GM19351 (cell line): ENCODE measurements around the gene LRRN3.

Experiments
- ATAC-seq: cut with Tn5 transposase; IDR thresholded peaks from one replicate; pipeline ENCODE4 v1.9.1; 2021; ENCODE audit warnings: mild to moderate bottlenecking, moderate library complexity; ENCODE audit not compliant: unreplicated experiment

Gene LRRN3

GRCh38 chr7:111076205-111076604 lies 14.7 kb upstream of the LRRN3 start:
- no peak for ATAC-seq

- no peak for ATAC-seq
These were observed 13.9 kb upstream of the LRRN3 start for GRCh38 chr7:111077001-111077400.

- peak; percentile 23 for ATAC-seq
These were observed 10.3 kb upstream of the LRRN3 start for GRCh38 chr7:111080495-111081105.

- no peak for ATAC-seq
These were observed 9.2 kb upstream of the LRRN3 start for GRCh38 chr7:111081546-111082267.

- no peak for ATAC-seq
These were observed 8.6 kb upstream of the LRRN3 start for GRCh38 chr7:111082351-111082750.

GRCh38 chr7:111083413-111083812 lies 7.5 kb upstream of the LRRN3 start:
- peak; percentile 97 for ATAC-seq

- no peak for ATAC-seq
These were observed 5.6 kb upstream of the LRRN3 start for GRCh38 chr7:111085356-111085755.

GRCh38 chr7:111086532-111086931 lies 4.4 kb upstream of the LRRN3 start:
- no peak for ATAC-seq

GRCh38 chr7:111088328-111088727 lies 2.6 kb upstream of the LRRN3 start:
- no peak for ATAC-seq

- peak; percentile 48 for ATAC-seq
These were observed 1.0 kb upstream of the LRRN3 start for GRCh38 chr7:111089822-111090426.

- ATAC-seq = peak; percentile 32
These were observed 849 bp downstream of the LRRN3 start for GRCh38 chr7:111091593-111092358.

GRCh38 chr7:111092406-111093236 lies 1.7 kb downstream of the LRRN3 start:
- peak; percentile 68 for ATAC-seq

- ATAC-seq = no peak
These were observed 2.6 kb downstream of the LRRN3 start for GRCh38 chr7:111093496-111093895.

- no peak for ATAC-seq
These were observed 3.5 kb downstream of the LRRN3 start for GRCh38 chr7:111094419-111094818.

- ATAC-seq = no peak
These were observed 6.1 kb downstream of the LRRN3 start for GRCh38 chr7:111096997-111097396.

- peak; percentile 86 for ATAC-seq
These were observed 7.3 kb downstream of the LRRN3 start for GRCh38 chr7:111098011-111098925.

- peak; percentile 8 for ATAC-seq
These were observed 8.0 kb downstream of the LRRN3 start for GRCh38 chr7:111098926-111099250.

GRCh38 chr7:111101856-111102646 lies 11.1 kb downstream of the LRRN3 start:
- no peak for ATAC-seq

GRCh38 chr7:111103136-111103535 lies 12.2 kb downstream of the LRRN3 start:
- no peak for ATAC-seq
